Bronchial epithelial cell (primary cell): Measurements from ENCODE around the gene PTGIS. TPM values are rescaled to one million over a fixed set of nuclear protein-coding genes. Genes with fewer than 3 reads are reported as not detected.

Source experiments
- DNase-seq: peaks from one replicate; pipeline ENCODE4 v3.0.0-alpha.2; 2010; ENCODE audit warnings: low read depth
- FAIRE-seq: peaks from 2 replicates; lab custom pipeline; 2011; peaks lifted over from hg19 to GRCh38; lab: Jason Lieb, UNC
- H3K27me3 ChIP-seq: 2 replicates; pipeline ENCODE4 v1.5.1; 2011; ENCODE audit warnings: low read length; ENCODE audit not compliant: control insufficient read depth, insufficient read depth
- H3K36me3 ChIP-seq: 2 replicates; pipeline ENCODE4 v1.5.1; 2011; ENCODE audit warnings: low read length; ENCODE audit not compliant: control insufficient read depth, insufficient read depth
- H3K4me3 ChIP-seq: 2 replicates; pipeline ENCODE4 v1.5.1; 2011; ENCODE audit warnings: mild to moderate bottlenecking, low read depth, low read length, control low read depth
- CTCF ChIP-seq: IDR thresholded peaks from 2 replicates; pipeline ENCODE4 v1.5.1; 2011; ENCODE audit warnings: mild to moderate bottlenecking, moderate library complexity, low read length, control low read depth, inconsistent platforms; ENCODE audit not compliant: insufficient read depth, severe bottlenecking
- total RNA-seq: library from RNA; depleted of rRNA; stranded (reverse); fragments of >200 nt; gene quantifications from 2 replicates; pipeline ENCODE4 v1.2.1, GENCODE V29; 2014

PTGIS gene
- total RNA-seq, 1 donor from 2014 or later, result 4.7 TPM

DNA sequence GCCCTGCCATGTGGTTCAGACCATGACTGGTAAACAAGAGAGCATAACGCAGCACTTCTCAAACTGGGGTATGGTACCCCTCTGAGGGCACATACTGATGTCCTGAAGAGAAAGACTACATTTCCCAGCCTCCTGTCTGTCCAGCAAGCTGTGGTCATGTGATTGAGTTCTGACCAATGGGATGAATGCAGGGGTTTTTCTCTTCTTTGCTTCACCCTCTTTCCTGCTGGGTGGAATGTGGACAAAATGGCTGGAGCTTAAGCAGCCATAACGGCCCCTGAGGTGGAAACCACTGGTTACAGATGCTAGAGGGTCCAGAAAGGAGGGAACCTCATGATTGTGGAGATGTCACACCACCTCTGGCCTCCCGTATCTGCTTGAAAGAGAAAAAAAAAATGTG lies 66.0 kb downstream of the PTGIS start:
- FAIRE-seq (no peak), DNase-seq (peak; percentile 25)
- Histone ChIP-seq H3K27me3 (no peaks in the 10 kb centered on the region), H3K36me3 (no peaks in the 10 kb centered on the region), H3K4me3 (no peak overlapping the region)
- no peak for TF ChIP-seq CTCF

GRCh38 chr20:49497398-49497669 lies 70.6 kb downstream of the PTGIS start:
- Histone ChIP-seq H3K36me3 (no peaks in the 10 kb centered on the region), H3K4me3 (no peak overlapping the region), H3K27me3 (peaks cover 2% of the 10 kb centered on the region)
- TF ChIP-seq CTCF, result no peak
- DNase-seq, result no peak
- no peak for FAIRE-seq

GRCh38 chr20:49496553-49497397 lies 71.2 kb downstream of the PTGIS start:
- no peak for TF ChIP-seq CTCF
- DNase-seq, result no peak
- peaks cover 2% of the 10 kb centered on the region for H3K27me3 ChIP-seq
- H3K36me3 ChIP-seq, result no peaks in the 10 kb centered on the region
- no peak overlapping the region for H3K4me3 ChIP-seq
- FAIRE-seq, result no peak

DNA sequence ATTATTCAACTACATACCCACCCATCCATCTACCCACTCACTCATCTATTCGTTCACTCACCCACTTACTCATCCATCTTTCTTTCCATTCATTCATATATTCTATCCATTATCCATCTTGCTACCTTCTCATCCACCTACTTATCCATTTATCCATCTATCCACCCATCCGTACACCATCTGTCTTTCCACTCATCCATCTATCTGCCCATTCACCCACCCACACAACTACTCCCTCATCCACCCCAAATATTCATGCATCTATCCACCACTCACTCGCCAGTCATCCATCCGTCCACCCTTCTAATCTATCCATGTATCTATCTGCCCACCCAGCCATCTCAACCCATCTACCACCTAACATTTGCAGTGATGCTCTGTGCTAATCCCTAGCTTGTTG lies 71.9 kb downstream of the PTGIS start:
- Histone ChIP-seq H3K36me3 (no peaks in the 10 kb centered on the region), H3K4me3 (no peak overlapping the region), H3K27me3 (peaks cover 2% of the 10 kb centered on the region)
- no peak for TF ChIP-seq CTCF
- DNase-seq (no peak), FAIRE-seq (no peak)

DNA sequence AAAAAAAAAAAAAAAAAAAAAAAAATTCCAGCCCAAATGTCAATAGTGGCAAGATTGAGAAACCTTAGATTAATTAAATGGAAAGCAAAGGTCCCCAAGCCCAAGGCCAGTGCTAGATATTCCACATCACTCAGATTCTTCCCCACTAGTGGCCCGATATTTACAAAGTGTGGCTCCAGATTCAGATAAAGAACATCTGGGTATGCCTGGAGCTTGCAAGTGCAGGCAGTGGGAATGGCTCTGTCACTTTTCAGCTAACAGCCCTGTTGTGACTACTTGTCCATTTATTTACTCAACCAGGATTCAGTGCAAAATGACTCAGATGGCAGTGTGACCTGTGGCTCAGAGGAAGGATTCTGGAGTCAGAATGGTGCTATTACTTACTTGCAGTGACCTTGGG lies 77.2 kb downstream of the PTGIS start:
- peaks cover 2% of the 10 kb centered on the region for H3K27me3 ChIP-seq
- peak; percentile 5 for DNase-seq
- TF ChIP-seq CTCF, result no peak
- H3K4me3 ChIP-seq, result no peak overlapping the region
- FAIRE-seq, result no peak
- no peaks in the 10 kb centered on the region for H3K36me3 ChIP-seq

GRCh38 chr20:49489688-49490087 lies 78.2 kb downstream of the PTGIS start:
- no peak for TF ChIP-seq CTCF
- Histone ChIP-seq H3K36me3 (no peaks in the 10 kb centered on the region), H3K27me3 (peaks cover 2% of the 10 kb centered on the region), H3K4me3 (no peak overlapping the region)
- DNase-seq (no peak), FAIRE-seq (no peak)
